Measurements from ENCODE around the gene MED15. TPM values are rescaled to one million over a fixed set of nuclear protein-coding genes. Genes with fewer than 3 reads are reported as not detected.

MED15 gene
- total RNA-seq, 1 donor, result 36.9 TPM

DNA sequence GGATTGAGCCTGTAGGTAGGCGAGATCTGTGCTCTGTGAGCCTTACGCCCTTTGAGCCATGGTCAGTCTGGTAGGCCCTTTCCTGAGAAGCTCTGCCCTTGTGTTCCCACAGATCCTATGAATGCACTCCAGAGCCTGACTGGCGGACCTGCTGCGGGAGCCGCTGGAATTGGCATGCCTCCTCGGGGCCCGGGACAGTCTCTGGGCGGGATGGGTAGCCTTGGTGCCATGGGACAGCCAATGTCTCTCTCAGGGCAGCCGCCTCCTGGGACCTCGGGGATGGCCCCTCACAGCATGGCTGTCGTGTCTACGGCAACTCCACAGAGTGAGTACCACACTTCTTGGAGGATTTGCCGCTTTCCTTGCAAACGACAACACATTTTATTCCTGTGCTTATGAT lies 47.4 kb downstream of the MED15 start:
- no peak overlapping the region for H3K4me3 ChIP-seq (ENCODE audit: insufficient read depth, low read length)
- peaks cover 76% of the 10 kb centered on the region for H3K79me2 ChIP-seq (ENCODE audit: insufficient read depth, low read length)
- H3K4me1 ChIP-seq (ENCODE audit: insufficient read depth, low read length), result peaks cover 56% of the 10 kb centered on the region
- H3K27ac ChIP-seq (ENCODE audit: low read depth, low read length), result peak overlapping the region; percentile 99
- H3K9me3 ChIP-seq (ENCODE audit: low read depth, low read length), result no peaks in the 10 kb centered on the region
- peaks cover 45% of the 10 kb centered on the region for H4K20me1 ChIP-seq (ENCODE audit: insufficient read depth, low read length)
- TF ChIP-seq, protein P1, sequence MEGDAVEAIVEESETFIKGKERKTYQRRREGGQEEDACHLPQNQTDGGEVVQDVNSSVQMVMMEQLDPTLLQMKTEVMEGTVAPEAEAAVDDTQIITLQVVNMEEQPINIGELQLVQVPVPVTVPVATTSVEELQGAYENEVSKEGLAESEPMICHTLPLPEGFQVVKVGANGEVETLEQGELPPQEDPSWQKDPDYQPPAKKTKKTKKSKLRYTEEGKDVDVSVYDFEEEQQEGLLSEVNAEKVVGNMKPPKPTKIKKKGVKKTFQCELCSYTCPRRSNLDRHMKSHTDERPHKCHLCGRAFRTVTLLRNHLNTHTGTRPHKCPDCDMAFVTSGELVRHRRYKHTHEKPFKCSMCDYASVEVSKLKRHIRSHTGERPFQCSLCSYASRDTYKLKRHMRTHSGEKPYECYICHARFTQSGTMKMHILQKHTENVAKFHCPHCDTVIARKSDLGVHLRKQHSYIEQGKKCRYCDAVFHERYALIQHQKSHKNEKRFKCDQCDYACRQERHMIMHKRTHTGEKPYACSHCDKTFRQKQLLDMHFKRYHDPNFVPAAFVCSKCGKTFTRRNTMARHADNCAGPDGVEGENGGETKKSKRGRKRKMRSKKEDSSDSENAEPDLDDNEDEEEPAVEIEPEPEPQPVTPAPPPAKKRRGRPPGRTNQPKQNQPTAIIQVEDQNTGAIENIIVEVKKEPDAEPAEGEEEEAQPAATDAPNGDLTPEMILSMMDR (IDR thresholded peaks at IDR 0.05; ENCODE audit: extremely low read depth, low read depth, low read length), result no peak
- H3K4me2 ChIP-seq (ENCODE audit: insufficient read depth, low read length), result no peak overlapping the region
- H3K36me3 ChIP-seq (ENCODE audit: insufficient read depth, low read length), result peaks cover 65% of the 10 kb centered on the region
- H3K27me3 ChIP-seq (ENCODE audit: insufficient read depth, low read length), result no peaks in the 10 kb centered on the region
- no peak for DNase-seq (ENCODE audit: insufficient read length, low spot score, missing footprints)
- no peak overlapping the region for H2AFZ ChIP-seq (ENCODE audit: low read length)

DNA sequence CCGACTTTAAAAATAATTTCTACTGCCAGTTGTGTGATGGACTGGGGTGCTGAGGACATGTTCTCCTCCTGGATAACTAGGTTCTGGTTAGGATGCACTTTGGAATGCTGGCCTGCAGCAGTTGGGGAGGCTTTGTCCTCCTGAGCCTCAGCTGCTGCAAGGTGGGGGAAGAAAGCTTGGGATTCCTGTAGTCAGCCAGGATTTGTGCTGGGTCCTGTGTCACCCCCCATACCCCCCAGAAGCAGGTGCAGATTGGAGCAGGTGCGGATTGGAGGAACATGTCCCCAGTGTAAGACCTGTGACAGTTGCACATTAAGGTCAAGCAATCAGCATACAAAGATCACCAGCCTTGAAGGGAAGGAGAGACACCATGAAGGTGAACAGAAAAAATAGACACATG lies 51.1 kb downstream of the MED15 start:
- Histone ChIP-seq H3K4me3 (ENCODE audit: insufficient read depth, low read length) (no peak overlapping the region), H3K79me2 (ENCODE audit: insufficient read depth, low read length) (peaks cover 84% of the 10 kb centered on the region), H3K27me3 (ENCODE audit: insufficient read depth, low read length) (no peaks in the 10 kb centered on the region), H3K4me2 (ENCODE audit: insufficient read depth, low read length) (no peak overlapping the region), H3K9me3 (ENCODE audit: low read depth, low read length) (no peaks in the 10 kb centered on the region), H3K4me1 (ENCODE audit: insufficient read depth, low read length) (peaks cover 19% of the 10 kb centered on the region), H3K27ac (ENCODE audit: low read depth, low read length) (no peak overlapping the region), H4K20me1 (ENCODE audit: insufficient read depth, low read length) (peaks cover 18% of the 10 kb centered on the region), H3K36me3 (ENCODE audit: insufficient read depth, low read length) (peaks cover 77% of the 10 kb centered on the region), H2AFZ (ENCODE audit: low read length) (no peak overlapping the region)
- TF ChIP-seq, protein P1 (IDR thresholded peaks at IDR 0.05; ENCODE audit: extremely low read depth, low read depth, low read length), result no peak
- no peak for DNase-seq (ENCODE audit: insufficient read length, low spot score, missing footprints)

DNA sequence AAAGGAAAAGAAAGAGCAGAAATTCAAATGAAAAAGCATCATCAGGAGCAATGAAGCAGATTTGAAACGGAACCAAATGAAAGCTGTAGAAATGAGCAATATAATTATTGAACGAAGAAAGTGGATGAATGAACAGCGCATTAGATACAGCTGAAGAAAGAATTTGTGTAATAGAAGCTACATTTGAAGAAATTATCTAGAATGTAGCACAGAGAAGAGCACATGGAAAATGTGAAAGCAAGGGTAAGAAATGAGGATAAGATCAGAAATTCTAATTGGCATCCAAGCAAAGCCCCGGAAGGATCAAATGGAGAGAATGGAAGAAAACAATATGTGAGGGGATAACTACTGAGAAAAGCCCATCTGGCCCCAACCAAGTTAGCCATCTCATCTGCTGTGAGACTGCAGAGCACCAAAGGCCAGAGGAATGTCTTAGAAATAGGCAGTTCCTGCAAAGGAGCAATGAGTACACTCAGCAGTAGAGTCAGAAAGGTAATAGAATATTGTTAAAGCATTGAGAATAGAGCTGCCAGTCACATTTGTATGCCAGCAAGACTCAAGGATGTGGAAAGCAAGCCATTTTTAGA lies 51.9 kb downstream of the MED15 start:
- no peak overlapping the region for H3K4me2 ChIP-seq (ENCODE audit: insufficient read depth, low read length)
- no peak overlapping the region for H3K27ac ChIP-seq (ENCODE audit: low read depth, low read length)
- no peaks in the 10 kb centered on the region for H3K27me3 ChIP-seq (ENCODE audit: insufficient read depth, low read length)
- no peak overlapping the region for H2AFZ ChIP-seq (ENCODE audit: low read length)
- H3K4me1 ChIP-seq (ENCODE audit: insufficient read depth, low read length), result peaks cover 14% of the 10 kb centered on the region
- no peaks in the 10 kb centered on the region for H3K9me3 ChIP-seq (ENCODE audit: low read depth, low read length)
- H3K79me2 ChIP-seq (ENCODE audit: insufficient read depth, low read length), result peaks cover 85% of the 10 kb centered on the region
- DNase-seq (ENCODE audit: insufficient read length, low spot score, missing footprints), result no peak
- peaks cover 71% of the 10 kb centered on the region for H3K36me3 ChIP-seq (ENCODE audit: insufficient read depth, low read length)
- H3K4me3 ChIP-seq (ENCODE audit: insufficient read depth, low read length), result no peak overlapping the region
- peaks cover 16% of the 10 kb centered on the region for H4K20me1 ChIP-seq (ENCODE audit: insufficient read depth, low read length)
- TF ChIP-seq, protein P1 (IDR thresholded peaks at IDR 0.05; ENCODE audit: extremely low read depth, low read depth, low read length), result no peak

DNA sequence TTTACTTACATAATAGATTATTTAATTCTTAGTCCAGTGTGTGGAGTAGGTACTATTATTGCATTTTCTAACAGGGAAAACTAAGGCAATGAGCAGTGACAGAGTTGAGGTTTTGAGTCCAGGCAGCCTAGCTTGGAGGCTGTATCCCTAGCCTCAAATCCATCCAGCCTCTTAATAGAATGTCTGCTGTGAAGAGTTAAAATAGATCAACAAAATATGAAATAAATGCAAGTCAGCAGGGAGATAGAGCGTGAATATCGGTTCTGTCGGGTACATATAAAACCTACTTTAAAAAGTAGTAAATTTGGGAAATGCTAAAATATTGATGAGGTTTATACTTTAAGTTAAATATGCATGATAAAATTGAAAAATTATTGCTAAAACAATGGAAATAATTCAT lies 53.3 kb downstream of the MED15 start:
- H3K4me3 ChIP-seq (ENCODE audit: insufficient read depth, low read length), result no peak overlapping the region
- H3K9me3 ChIP-seq (ENCODE audit: low read depth, low read length), result no peaks in the 10 kb centered on the region
- TF ChIP-seq, protein P1 (IDR thresholded peaks at IDR 0.05; ENCODE audit: extremely low read depth, low read depth, low read length), result no peak
- H3K79me2 ChIP-seq (ENCODE audit: insufficient read depth, low read length), result peaks cover 81% of the 10 kb centered on the region
- H3K27ac ChIP-seq (ENCODE audit: low read depth, low read length), result no peak overlapping the region
- H3K27me3 ChIP-seq (ENCODE audit: insufficient read depth, low read length), result no peaks in the 10 kb centered on the region
- peaks cover 3% of the 10 kb centered on the region for H3K4me1 ChIP-seq (ENCODE audit: insufficient read depth, low read length)
- H4K20me1 ChIP-seq (ENCODE audit: insufficient read depth, low read length), result peaks cover 15% of the 10 kb centered on the region
- H2AFZ ChIP-seq (ENCODE audit: low read length), result no peak overlapping the region
- H3K36me3 ChIP-seq (ENCODE audit: insufficient read depth, low read length), result peaks cover 70% of the 10 kb centered on the region
- DNase-seq (ENCODE audit: insufficient read length, low spot score, missing footprints), result no peak
- no peak overlapping the region for H3K4me2 ChIP-seq (ENCODE audit: insufficient read depth, low read length)

Measured in osteoblast (primary cell).